A673 (cell line): ENCODE data around the gene HPCAL1.

Experiments used
- CTCF ChIP-seq: fragments of 300-800, 200-600 bp; sonication (generic); conservative IDR thresholded peaks from 2 replicates; pipeline ENCODE4 v1.5.1; 2017; ENCODE audit warnings: low read depth, mild to moderate bottlenecking, antibody characterized with exemption, low read length, moderate library complexity, mixed read lengths
- EZH2 ChIP-seq: fragments of 200-600 bp; sonication (generic); IDR thresholded peaks from 2 replicates; pipeline ENCODE4 v1.6.1; 2017; ENCODE audit warnings: borderline replicate concordance, low read depth, mild to moderate bottlenecking, mixed read lengths, antibody characterized with exemption, low read length; ENCODE audit not compliant: poor library complexity, severe bottlenecking

GRCh38 chr2:10411557-10411956, 108.9 kb downstream of the HPCAL1 start:
- TF ChIP-seq CTCF (no peak), EZH2 (no peak)
